Fibroblast of lung (primary cell): ENCODE data around the gene CEP164.

ENCODE experiments used
- CTCF ChIP-seq, 2 donors: IDR thresholded peaks in 1 of 2; conservative IDR thresholded peaks in 1 of 2; 1 replicate in 1 of 2; 2 replicates in 1 of 2; pipeline ENCODE4 v1.5.1; 2011 to 2012; ENCODE audit warnings: low read length in 2 of 2, control low read depth in 1 of 2, inconsistent platforms in 1 of 2, low read depth in 1 of 2, mild to moderate bottlenecking in 1 of 2
- EZH2 ChIP-seq: IDR thresholded peaks from 2 replicates; pipeline ENCODE4 v1.5.1; 2012; ENCODE audit warnings: low read length, control low read depth, mild to moderate bottlenecking; ENCODE audit errors: missing control alignments

DNA sequence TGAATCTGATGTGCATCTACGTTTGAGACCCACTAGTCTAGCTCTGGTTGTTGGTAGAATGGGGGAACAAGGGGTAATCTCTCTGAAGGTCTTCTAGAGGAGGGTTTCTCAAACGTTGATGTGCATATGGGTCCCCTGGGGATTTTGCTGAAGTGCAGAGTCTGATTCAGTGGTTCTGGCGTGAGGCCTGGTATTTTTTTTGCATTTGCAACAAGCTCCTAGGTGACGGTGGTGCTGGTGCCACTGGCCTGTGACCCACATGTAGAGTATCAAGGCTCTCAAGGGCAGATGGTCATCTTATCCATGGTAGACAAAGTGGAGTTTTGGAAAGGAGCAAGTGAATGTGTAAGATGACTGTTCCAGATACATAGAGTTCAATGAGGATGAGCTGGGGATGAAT, 97.1 kb downstream of the CEP164 start:
- TF ChIP-seq CTCF (conservative IDR thresholded peaks at IDR 0.05 in 1 of 2, IDR thresholded peaks at IDR 0.05 in 1 of 2; ENCODE audit: low read depth in 1 of 2, low read length in 2 of 2) (no peak), EZH2 (no peak)
